ENCODE measurements around the gene JPH2. TPM values are rescaled to one million over a fixed set of nuclear protein-coding genes. Genes with fewer than 3 reads are reported as not detected.

The JPH2 gene
- total RNA-seq (2022; extraction: Qiagen RNA extraction), result 4.6 to 5.7 TPM (median 4.9 TPM) in 5 replicates

GRCh38 chr20:44187054-44187771, at the start of gene JPH2:
JPH2 (minus strand) TSS chr20:44187188; CDS start chr20:44186705, 483 bp downstream.

GRCh38 chr20:44210406-44211176, 23.6 kb upstream of the JPH2 start, which contains the start of gene OSER1:
OSER1 (minus strand) TSS chr20:44210771; CDS start chr20:44206957, 3,814 bp downstream.

Other genes starting within 250 kb of the JPH2 start
- 52.2 to 56.2 TPM (median 53.3 TPM) in 5 replicates for gene OSER1, start 23.6 kb upstream of the JPH2 start, total RNA-seq (2022; extraction: Qiagen RNA extraction)
- 0.07 to 0.23 TPM (median 0.07 TPM) in 3 of 5 replicates, not detected in the others for gene GDAP1L1, start 60.1 kb upstream of the JPH2 start, total RNA-seq (2022; extraction: Qiagen RNA extraction)
- gene FITM2, start 124.0 kb upstream of the JPH2 start, total RNA-seq (2022; extraction: Qiagen RNA extraction), result 7.7 to 9.6 TPM (median 9.3 TPM) in 5 replicates
- gene R3HDML, start 149.9 kb upstream of the JPH2 start, total RNA-seq (2022; extraction: Qiagen RNA extraction), result 0.15 to 0.47 TPM (median 0.33 TPM) in 4 of 5 replicates, not detected in the other
- 14.6 to 20.3 TPM (median 19.1 TPM) in 5 replicates for gene HNF4A, start 168.5 kb upstream of the JPH2 start, total RNA-seq (2022; extraction: Qiagen RNA extraction)